GM21367 (cell line): ENCODE data around the gene B3GNT9.

Experiments
- ATAC-seq: cut with Tn5 transposase; IDR thresholded peaks from one replicate; pipeline ENCODE4 v1.9.1; 2021; ENCODE audit not compliant: unreplicated experiment

The B3GNT9 gene

DNA sequence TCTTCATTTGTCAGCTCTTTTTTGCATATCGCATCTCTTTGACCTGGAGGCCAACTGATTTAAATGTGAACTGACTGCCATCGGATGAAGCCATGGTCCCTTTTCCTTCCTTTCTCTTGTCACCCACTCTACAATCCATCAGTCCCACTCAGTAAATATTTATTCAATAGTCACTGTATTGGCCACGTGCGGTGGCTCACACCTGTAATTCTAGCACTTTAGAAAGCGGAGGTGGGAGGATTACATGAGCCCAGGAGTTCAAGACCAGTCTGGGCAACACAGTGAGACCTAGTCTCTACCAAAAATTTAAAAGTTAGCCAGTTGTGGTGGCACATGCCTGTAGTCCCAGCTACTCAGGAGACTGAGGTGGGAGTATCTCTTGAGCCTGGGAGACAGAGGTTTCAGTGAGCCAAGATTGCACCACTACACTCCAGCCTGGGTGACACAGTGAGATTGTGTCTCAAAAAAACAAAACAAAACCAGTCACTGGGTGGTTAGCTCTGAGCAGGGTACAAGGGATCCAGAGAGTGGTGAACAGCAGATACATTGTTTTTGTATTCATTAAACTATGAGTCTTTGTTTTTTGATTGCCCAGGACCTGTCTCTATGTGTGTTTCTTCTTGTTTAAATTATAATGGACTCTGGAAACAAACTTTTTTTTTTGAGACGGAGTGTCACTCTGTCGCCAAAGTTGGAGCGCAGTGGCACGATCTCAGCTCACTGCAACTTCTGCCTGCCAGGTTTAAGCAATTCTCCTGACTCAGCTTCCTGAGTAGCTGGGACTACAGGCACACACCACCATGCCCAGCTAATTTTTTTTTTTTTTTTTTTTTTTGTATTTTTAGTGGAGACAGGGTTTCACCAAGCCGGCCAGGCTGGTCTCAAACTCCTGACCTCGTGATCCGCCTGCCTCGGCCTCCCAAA is 34.1 kb downstream of the B3GNT9 start:
- no peak for ATAC-seq

DNA sequence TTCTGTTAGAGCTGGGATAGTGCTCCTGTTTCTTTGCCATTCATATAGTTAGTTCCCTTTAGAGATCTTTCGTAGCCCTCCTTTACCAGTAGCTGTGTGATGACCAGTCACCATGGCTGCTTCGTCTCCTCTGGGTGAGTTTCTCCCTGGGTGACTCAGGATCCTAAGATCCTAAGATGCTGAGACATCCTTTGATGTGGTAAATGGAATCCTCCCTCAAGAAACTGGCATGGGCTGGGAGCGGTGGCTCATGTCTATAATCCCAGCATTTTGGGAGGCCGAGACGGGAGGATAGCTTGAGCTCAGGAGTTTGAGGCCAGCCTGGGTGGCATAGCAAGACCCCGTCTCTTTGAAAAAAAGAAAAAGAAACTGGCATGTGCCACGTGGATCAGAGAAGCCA is 35.2 kb downstream of the B3GNT9 start:
- no peak for ATAC-seq

DNA sequence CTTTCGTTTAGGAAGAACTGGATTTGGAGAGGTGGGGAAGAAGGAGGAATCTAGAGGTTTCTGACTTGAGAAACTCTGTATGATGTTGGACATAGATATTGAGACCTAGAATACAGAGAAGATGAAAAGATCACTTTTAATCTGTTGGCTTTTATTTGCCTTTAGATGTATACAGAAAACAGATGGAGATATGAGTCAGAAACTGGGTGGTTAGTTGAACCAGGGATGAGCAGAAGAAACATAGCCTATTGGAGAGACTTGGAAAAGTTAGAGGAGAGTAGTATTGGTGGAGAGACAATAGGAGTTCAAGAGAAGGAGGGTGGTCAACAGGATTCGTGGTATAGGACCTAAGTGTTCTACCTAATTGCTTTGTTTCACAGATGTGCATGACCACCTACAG is 36.0 kb downstream of the B3GNT9 start:
- ATAC-seq: no peak

DNA sequence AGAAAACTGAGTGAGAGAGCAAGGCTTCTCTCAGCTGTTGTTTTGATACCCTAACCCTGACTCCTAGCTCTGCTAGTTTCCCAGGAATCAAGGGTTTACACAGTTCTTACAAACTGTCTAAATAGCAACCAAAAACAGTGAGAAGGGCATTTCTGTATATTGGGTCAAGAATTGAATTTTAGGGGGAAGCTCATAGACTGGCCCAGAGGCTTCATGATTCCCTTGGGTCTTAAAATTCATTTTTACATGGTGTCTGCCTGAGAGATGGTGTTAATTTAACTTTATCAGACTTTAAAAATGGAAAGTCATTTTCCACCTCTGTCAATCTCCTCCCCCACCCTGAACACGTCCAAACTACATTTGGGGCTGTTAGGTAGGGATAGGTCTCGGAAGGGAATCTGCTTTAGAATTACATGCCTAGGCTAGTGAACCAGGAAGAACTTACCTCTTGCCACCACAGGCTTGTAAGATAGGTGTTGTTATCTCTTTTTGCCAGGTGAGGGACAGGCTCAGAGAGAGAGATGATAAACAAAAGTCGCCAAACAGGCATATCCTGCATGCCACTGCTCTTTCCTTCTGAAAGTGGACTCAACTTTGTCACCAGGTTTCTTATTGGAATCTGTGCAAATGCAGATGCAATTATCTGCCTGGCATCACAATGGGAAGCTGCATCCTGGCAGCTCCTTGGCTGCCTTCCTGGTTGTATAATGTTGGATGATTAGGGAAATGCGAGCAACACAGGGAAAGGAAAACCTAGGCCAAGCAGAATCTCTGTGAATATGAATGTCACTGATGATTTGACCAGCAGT is 38.0 kb downstream of the B3GNT9 start:
- ATAC-seq: no peak

DNA sequence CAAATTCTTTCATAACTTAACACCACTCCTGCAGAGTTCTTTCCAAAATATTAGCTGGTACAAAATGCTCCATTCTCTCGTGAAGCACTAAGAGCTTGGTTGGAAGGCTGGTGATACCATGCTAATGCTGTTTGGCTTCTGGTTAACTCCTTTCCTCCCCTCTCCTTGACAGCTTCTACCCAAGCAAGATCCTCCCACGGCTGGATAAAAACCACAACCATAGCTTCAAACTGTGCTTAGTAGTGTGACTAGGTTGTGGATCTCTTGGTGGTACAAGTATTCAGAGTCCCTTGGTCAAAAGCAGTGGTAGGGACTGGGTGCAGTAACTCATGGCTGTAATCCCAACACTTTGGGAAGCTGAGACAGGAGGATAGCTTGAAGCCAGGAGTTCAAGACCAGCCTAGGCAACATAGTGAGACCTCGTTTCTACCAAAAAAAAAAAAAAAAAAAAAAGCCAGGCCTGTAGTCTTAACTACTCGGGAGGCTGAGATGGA is 38.8 kb downstream of the B3GNT9 start:
- no peak for ATAC-seq

DNA sequence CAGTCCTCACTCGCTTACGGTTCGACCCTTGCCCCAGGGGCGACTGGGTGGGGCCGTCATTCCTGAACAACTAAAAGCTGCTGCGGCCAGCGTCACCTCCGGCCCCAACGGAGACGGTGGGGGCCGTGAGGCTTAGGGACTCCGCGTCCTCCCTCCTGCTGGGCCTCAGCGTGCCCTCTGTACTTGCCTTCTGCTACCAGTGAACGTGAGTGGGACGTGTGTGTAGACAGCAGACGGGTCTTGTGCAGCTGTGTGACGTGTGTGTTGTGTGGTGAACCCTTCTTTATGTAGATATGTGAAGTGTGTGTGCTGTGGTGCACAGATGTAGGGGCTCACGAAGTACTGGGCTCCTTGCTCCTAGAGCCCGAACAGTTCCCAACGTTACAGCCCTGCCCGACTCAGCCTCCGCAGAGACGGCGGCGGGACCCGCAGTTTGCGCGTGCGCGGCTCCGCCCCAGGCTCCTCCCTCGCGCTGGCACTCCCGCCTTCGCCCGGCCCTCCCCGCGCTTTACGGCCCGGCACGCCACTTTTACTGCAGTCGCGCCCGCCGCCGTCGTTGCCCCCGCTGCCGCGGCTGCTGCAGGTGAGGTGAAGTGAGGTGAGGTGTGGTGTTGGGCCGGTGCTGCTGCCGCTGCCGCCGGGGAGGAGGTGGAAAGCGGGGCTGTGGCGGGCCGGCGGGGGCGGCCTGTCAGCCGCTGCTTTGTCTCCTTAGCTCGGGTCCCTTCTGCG is 41.2 kb downstream of the B3GNT9 start, which contains the start of gene PHAF1:
Gene PHAF1, plus strand, starts transcription at position 535 of the 729 bp plus-strand sequence. CDS start 235 bp downstream, outside the sequence.
- ATAC-seq: peak; percentile 66

DNA sequence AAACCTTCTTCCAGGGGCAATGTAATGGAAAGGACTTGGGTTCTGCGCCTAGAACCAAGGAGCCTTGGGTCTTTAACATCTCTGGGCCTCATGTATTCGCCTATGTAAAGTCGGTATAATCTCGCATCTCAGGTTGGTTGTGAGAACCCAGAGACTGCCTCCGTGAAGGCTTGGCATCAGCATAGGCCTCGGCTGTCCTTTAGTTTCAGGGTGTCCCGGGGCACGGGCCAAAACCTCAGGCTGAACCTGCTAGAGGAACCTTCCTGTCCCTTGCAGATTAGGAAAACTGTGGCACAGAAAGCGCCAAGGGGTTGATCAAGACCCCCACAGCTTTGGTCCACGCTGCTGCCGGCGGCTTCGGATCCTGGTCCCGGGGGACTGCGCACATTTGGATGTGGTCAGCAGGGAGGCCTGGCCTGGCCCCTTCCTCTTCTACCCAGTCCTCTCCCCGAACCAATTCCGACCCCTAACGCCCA is 41.8 kb downstream of the B3GNT9 start:
- no peak for ATAC-seq

DNA sequence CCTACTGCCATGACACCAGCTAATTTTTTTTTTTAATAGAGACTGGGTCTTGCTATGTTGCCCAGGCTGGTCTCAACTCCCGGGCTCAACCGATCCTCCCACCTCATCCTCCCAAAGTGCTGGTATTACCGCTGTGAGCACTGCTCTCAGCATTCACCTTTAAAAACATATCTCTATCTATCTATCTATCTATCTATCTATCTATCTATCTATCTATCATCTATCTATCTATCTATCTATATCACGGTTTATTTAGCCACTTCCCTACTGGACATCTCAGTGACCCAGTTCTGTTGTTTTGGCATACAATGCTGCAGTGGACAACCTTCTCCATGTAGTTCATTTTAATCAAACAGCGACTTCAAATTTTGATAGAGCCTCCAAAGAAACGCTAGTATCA is 42.3 kb downstream of the B3GNT9 start:
- no peak for ATAC-seq

DNA sequence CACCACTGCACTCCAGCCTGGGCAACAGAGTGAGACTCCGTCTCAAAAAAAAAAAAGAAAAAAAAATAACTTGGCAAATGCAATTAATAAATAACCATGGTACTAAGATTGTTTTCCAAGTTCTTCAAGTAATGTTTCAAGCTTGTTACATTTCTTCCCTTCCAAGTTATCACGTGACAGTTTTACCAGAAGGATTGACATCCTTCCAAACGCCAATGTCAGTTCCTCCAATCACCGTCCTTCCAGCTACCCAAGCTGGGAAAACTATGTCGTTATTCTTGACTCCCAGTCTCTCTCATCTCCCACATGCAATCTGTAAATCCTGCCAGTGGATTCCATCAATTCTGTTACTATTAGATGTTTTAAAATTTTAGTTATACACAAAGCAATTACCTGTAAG is 44.9 kb downstream of the B3GNT9 start:
- ATAC-seq: no peak

DNA sequence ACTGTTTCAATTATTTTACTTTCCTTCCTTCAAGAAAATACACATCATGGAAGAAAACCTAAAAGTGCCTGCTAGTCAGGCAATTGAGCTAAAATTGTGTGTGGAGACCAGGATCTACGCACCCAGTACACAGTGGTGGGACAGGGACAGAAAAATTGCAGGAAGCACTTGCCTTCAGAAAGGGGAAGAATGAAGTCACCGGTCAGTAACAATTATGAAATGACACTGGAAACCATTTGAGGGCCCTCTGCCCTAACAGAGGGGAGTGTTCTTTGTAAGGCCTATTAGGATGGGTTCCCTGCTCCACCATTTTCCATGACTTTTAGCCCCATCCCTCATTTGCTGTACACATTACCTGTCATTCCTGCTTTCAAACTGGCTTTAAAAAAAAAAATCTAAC is 45.6 kb downstream of the B3GNT9 start:
- ATAC-seq: no peak

DNA sequence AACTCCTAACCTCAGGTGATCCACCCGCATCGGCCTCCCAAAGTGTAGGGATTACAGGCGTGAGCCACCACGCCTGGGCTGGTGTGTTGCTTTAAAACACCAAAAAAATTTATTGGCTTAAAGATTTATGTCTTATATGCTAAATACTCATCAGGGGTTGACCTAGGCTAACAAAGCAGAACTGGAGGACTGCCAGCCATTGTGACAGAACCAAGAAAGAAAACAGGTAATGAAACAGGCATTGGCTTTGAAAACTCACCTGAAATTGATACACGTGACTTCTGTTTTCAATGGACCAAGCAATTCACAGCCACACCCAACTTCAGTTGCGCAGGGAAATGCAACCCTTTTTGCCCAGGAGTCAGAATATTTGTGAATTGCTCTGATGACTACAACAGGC is 46.0 kb downstream of the B3GNT9 start:
- no peak for ATAC-seq

DNA sequence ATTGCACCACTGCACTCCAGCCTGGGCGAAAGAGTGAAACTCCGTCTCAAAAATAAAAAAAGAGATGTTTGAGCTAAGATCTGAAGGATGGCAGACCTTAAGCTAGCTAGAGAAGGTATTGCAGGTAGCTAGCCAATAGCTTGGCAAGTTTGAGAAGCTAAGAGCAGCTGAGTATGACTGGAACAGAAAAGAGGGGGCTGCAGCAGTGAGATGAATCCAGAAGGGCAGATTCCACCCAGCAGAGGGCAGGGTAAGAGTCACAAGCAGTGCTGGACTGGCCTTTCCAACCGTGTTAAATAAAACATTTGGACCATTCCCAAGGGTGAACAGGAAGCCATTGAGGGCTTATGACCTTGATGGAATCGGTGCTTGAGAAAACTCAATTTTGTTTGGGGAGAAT is 46.7 kb downstream of the B3GNT9 start:
- no peak for ATAC-seq

DNA sequence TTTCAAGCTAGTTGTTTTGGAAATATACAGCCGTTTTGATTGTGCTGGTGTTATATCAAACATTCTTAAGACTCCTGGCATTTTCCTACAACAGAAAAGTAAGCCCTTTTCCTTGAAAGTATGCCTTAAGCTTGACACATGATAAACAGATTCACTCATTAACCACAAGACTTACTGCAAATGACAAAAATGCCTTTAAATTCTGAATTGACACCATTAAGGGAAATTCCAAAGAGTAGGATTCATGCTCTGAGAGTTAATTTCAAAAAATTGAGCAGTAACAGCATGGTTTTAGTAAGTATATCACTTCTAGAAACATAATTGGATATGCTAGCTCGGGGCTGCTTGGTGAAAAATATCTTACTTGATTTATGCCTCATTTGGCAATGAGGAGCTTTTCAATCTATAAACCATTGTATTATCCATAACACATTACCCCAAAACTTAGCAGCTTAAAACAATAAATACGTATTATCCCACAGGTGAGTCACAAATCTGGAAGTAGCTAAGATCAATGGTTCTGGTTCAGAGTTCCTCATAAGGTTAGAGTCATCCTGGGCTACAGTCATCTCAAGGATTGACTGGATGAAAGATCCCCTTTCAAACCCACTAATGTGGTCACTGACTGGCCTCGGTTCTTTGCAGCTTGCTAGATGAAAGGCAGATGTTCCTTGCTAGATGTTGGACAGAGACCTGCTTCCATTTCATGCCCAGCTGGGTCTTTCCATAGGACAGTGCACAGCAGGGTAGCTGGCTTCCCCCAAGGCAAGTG is 49.3 kb downstream of the B3GNT9 start:
- ATAC-seq: no peak

DNA sequence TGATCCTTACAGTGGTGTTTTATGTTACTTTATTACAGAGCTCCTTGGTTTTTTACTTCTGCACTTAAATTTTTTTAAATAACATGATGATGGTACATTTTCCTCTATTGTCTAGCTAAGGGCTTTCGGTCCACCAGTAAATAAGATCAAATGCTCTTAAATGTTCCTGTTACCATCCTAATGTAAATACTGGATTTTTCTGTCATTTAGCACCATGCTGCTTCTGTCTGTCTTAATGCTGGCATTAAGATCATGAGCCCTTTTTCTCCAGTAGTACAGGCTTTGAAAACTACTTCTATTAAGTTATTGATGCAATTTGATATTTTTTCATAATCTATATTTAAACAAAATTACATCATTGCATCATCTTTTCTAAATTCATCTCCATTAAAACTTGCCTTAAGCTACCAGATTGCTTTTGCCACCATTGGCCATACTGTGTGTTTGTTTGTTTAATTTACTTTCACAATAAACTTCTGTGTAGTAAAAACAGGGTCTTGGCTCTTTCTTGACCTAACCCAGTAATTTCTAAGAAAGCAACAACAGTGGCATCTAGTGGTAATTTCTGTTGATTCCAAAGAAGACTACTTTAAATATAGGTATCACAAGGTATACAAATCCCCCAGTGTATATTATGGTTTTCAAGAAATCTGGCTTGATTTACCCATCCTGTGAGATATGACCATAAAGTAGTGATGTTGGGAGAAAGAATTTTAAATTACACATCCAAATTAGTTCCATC is 50.1 kb downstream of the B3GNT9 start:
- ATAC-seq: no peak

DNA sequence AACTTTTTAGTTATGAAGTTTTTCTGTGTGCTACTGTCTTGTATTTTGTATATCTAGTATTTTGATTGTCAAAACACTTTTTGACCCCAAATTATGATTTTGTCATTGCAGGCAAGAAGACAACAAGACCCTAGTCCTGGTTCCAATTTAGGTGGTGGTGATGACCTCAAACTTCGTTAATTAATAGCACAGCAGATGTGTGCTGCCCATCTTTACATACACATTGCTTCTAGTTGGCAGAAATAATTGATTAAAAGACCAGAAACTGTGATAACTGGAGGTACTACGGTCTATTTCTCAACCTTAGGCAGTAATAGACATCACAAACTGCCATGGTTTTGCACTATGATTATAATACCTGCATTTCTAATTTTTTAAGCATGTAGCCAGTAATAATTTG is 52.2 kb downstream of the B3GNT9 start:
- no peak for ATAC-seq
